Fibroblast of villous mesenchyme (primary cell): ENCODE measurements around the gene OR4D9. TPM values are rescaled to one million over a fixed set of nuclear protein-coding genes. Genes with fewer than 3 reads are reported as not detected.

ENCODE experiments used
- DNase-seq: peaks from one replicate; pipeline ENCODE4 v3.0.0-alpha.2; 2010; ENCODE audit warnings: low read depth
- H3K4me3 ChIP-seq: 2 replicates; pipeline ENCODE4 v1.5.1; 2011; ENCODE audit warnings: low read depth, mild to moderate bottlenecking, low read length
- CTCF ChIP-seq: IDR thresholded peaks from 2 replicates; pipeline ENCODE4 v1.5.1; 2012; ENCODE audit warnings: low read depth, mild to moderate bottlenecking, low read length; ENCODE audit not compliant: insufficient read depth
- total RNA-seq: library from RNA; depleted of rRNA; stranded (reverse); fragments of >200 nt; gene quantifications from 2 replicates; pipeline ENCODE4 v1.2.3, GENCODE V29; 2012

OR4D9 gene
- total RNA-seq, 1 donor = not detected

GRCh38 chr11:59556115-59556916 is 45.0 kb downstream of the OR4D9 start:
- TF ChIP-seq CTCF = no peak
- H3K4me3 ChIP-seq = peak overlapping the region; percentile 51
- DNase-seq = peak; percentile 85

- TF ChIP-seq CTCF = no peak
- peak overlapping the region; percentile 32 for H3K4me3 ChIP-seq
- peak; percentile 49 for DNase-seq
These were observed 45.6 kb downstream of the OR4D9 start for GRCh38 chr11:59556917-59557348.

GRCh38 chr11:59558270-59558643 is 46.9 kb downstream of the OR4D9 start:
- H3K4me3 ChIP-seq = no peak overlapping the region
- no peak for DNase-seq
- no peak for TF ChIP-seq CTCF

- DNase-seq = no peak
- no peak for TF ChIP-seq CTCF
- peak overlapping the region; percentile 98 for H3K4me3 ChIP-seq
These were observed 48.5 kb downstream of the OR4D9 start for GRCh38 chr11:59559886-59560285.

GRCh38 chr11:59560290-59560701 is 49.0 kb downstream of the OR4D9 start:
- TF ChIP-seq CTCF = no peak
- H3K4me3 ChIP-seq = peak overlapping the region; percentile 98
- peak; percentile 77 for DNase-seq

- peak overlapping the region; percentile 98 for H3K4me3 ChIP-seq
- peak; percentile 83 for DNase-seq
- TF ChIP-seq CTCF = no peak
These were observed 49.5 kb downstream of the OR4D9 start for GRCh38 chr11:59560702-59561473.
